Occipital lobe (tissue), 2 donors: ENCODE data around the gene AQP10. TPM values are rescaled to one million over a fixed set of nuclear protein-coding genes. Genes with fewer than 3 reads are reported as not detected.
"Not testable (repeated sequence)": the region's sequence is repeated elsewhere in the genome, so short reads cannot be mapped to it uniquely, and the experiment has no call there.

Experiments
- DNase-seq: peaks from one replicate; lab custom pipeline; 2025; lab: John Stamatoyannopoulos, UW
- total RNA-seq: library from RNA; depleted of rRNA; stranded (reverse); fragments of >200 nt; gene quantifications from one replicate; pipeline ENCODE4 v1.2.3, GENCODE V29; 2014

The AQP10 gene
- total RNA-seq, 1 donor from 2014 or later = not detected

DNA sequence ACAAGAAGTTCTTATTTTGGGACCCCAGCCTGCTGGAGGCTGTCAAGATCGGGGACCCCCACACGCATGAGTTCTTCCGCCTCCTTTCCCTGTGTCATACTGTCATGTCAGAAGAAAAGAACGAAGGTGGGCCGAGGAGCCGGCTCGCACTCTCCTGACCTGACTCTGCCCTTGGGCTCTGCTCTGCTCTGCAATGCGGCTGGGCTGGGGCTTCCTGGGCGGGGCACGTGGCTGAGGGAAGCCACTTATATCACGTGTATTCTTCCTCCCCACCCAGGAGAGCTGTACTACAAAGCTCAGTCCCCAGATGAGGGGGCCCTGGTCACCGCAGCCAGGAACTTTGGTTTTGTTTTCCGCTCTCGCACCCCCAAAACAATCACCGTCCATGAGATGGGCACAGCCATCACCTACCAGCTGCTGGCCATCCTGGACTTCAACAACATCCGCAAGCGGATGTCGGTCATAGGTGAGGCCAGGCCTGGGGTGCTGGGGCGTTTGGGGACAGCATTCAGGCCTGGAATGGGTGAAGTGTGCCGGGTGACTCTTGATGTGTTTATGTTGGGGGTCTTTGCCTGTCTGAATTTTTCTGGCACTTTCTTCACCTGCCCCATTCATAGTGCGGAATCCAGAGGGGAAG lies 22.1 kb downstream of the AQP10 start:
- no peak for DNase-seq

DNA sequence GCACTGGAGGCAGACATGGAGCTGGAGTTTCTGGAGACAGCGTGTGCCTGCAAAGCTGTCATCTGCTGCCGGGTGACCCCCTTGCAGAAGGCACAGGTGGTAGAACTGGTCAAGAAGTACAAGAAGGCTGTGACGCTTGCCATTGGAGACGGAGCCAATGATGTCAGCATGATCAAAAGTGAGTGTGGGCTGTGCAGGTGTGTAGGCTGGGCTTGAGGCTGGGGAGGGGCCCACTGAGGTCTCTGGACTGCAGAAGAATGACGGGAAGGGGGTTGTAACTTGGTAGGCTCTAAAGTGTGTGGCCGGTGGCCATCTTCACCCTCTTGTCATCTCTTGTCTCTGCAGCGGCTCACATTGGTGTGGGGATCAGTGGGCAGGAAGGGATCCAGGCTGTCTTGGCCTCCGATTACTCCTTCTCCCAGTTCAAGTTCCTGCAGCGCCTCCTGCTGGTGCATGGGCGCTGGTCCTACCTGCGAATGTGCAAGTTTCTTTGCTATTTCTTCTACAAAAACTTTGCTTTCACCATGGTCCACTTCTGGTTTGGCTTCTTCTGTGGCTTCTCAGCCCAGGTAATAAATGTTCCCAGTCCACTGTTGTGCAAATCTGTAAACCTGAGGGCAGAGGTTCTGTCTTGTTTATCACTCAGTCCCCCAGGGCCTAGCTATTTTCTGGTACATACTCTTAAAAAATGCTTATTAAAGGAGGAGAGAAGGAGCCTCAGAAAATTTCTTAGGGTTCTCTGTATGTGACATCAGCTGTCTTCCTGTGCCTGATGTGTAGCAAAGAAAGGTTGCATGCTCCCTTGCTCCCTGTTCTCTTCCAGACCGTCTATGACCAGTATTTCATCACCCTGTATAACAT lies 24.3 kb downstream of the AQP10 start:
- DNase-seq = no peak

GRCh38 chr1:154346276-154346917 lies 25.5 kb downstream of the AQP10 start:
- DNase-seq = no peak

DNA sequence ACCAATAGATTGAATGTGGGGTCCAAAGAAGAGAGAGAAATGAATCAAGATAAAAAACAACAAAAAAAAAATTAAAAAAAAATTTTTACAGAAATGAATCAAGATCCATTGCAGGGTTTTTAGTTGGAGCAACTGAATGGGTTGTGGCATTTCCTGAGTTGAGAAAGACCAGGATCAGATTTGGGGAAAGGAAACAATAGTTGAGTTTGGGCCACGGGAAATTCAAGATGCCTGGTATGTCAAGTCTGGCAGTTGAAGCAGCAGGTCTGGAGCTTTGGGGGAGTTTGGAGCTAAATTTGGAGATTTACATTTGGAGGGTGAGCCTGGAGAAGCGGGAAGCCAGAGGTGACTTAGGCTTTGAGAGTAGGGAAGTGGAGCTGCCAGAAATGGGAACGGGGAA lies 27.1 kb downstream of the AQP10 start:
- no peak for DNase-seq

- DNase-seq = no peak
Measured at GRCh38 chr1:154348429-154349076, 27.7 kb downstream of the AQP10 start.

GRCh38 chr1:154349121-154349520 lies 28.2 kb downstream of the AQP10 start:
- DNase-seq = no peak

DNA sequence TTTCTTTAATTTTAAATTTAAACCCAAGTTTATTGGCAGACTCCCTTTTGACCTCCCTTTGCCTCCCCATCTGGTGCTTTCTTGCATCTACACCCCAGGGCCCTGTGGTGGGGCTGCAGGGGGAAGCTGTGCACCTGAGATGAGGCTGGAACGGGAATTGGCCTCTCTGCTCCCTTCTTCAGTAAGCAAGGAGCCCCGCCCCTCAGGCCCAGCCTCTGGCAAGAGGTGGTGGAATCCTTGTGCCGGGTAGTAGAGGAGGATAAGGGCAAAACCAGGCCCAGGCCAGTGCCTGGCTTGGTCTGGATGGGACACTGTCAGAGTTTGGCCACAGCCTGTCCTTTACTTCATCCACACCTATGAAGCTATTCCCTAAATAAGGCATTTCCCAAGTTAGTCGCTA lies 29.5 kb downstream of the AQP10 start:
- no peak for DNase-seq

GRCh38 chr1:154351363-154352068 lies 30.6 kb downstream of the AQP10 start:
- no peak for DNase-seq

DNA sequence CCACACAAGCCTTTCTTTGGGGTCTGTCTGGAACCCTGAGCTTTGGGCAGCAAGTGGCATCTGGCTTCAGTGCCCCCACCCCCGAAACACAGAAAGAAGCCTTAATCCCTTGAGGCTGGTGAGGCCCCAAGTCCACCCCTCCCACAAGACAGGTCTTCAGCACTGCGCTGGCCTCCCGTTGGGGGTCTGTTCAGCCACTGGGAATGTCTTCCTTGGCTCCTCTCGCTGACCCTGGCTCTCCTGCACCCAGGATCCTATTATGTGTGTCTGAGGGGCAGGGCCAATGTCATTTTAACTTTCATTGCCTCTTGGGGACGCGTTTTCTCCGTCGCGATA lies 31.3 kb downstream of the AQP10 start:
- no peak for DNase-seq

DNA sequence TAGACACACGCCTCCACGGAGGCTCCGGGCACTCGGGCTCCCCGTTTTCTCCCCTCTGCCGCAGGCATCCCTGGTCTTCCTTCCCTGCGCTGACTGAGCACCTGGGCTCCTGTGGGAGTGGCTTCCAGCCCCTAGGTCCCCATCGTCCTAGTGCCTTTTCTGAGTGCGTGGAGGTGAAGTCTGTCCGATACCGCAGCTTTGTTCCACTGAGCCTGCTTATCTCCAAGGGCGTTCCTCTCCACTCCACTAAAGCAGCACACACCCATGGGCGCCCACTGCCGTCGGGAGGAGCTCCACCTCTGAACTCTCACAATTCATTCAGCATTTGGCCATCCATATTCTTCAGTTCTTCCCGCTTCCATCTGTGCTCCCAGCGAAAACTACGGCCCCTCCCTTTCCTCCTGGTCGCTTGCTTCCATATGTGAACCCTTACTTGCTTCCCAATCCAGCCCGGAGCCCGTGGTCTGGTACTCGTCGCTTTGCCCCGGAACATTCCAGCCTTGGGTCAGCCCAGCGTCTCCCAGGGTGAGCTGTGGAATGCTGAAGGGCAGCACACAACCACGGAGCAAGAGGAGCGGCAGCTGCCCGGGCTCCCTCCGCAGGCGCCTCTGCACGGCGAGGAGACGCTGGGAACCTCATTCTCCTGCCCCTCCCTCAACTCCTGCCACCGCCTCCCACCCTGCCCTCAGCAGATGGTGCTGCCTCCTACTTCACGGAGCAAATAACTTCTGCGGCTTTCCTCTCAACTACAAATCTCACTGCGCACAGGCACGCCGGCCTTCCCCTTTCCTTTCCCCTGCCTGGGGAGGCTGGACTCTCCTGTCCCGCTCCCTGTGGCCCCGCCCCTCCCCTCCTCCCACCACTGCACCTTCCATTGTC lies 31.9 kb downstream of the AQP10 start:
- peak; percentile 41 for DNase-seq

GRCh38 chr1:154353460-154353904 lies 32.6 kb downstream of the AQP10 start:
- no peak for DNase-seq

GRCh38 chr1:154353966-154354365 lies 33.1 kb downstream of the AQP10 start:
- DNase-seq = no peak

DNA sequence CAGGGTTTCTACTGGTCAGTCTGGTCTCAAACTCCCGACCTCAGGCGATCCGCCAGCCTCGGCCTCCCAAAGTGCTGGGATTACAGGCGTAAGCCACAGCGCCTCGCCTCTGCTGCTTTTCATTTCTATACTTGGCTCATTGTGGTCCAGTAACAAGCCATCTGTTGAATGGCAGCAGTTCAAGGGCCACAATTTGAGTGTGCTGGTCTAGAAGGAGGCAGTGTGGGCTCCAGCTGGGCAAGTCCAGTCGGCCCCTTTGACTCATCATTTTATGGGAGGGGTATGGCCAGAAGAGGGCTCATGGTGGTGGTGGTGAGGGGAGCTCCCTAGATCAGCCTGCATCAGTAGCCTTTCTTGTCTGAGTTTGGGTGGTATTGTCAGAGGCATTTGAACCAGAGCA lies 37.6 kb downstream of the AQP10 start:
- no peak for DNase-seq

GRCh38 chr1:154360288-154360687 lies 39.4 kb downstream of the AQP10 start:
- no peak for DNase-seq

DNA sequence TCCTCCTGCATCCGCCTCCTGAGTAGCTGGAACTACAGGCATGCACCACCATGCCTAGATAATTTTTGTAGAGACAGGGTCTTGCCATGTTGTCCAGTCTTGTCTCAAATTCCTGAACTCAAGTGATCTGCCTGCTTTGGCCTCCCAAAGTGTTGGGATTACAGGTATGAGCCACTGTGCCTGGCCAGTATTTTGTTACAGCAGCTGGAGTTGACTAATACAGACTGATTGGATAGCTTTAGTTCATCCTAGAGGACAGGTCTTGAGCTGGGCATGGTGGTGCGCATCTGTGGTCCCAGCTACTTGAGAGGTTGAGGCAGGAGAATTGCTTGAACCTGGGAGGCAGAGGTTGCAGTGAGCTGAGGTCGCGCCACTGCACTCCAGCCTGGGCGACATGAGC lies 40.0 kb downstream of the AQP10 start:
- not testable (repeated sequence) for DNase-seq

DNA sequence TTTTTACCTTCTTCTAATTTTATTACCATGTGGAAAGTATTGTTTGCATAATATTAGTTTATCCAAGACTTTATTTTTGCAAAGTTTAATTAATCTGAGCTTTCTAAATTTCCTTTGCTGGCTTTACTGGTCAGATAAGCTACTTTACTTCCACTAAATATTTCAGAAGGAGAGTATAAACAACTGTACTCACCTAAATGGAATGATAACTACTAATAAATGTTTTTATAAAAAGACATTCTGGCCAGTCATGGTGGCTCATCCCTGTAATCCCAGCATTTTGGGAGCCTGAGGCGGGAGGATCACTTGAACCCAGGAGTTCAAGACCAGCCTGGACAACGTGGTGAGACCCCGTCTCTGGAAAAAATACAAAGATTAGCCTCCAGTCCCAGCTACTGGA lies 40.5 kb downstream of the AQP10 start:
- DNase-seq = no peak

DNA sequence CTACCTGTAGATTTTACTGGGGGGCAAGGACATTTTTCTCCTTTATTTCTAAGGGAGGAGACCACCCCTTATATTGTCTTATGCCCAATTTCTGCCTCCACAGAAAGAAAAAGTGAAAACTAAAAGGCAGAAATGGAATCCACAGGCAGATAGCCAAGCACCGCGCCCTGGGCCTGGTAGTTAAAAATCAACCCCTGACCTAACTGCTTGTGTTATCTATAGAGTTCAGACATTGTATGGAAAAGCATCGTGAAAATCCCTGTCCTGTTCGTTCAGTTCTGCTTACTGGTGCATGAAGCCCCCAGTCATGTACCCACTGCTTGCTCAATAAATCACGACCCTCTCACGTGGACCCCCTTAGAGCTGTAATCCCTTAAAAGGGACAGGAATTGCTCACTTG lies 50.5 kb downstream of the AQP10 start:
- DNase-seq = no peak

DNA sequence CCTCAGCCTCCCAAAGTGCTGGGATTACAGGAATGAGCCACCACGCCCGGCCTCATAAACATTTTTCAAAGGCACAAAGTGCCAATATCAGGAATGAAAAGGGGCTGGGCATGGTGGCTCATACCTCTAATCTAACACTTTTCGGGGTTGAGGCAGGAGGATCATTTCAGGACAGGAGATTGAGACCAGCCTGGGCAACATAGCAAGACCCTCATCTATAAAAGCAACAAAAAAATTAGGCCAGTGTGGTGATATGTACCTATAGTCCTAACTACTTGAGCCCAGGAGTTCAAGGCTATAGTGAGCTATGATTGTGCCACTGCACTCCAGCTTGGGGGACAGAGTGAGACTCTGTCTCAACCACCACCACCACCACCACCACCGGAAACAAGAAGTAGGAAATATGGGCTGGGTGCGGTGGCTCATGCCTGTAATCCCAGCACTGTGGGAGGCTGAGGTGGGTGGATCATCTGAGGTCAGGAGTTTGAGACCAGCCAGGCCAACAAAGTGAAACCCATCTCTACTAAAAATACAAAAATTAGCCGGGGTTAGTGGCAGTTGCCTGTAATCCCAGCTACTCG lies 53.0 kb downstream of the AQP10 start:
- DNase-seq = not testable (repeated sequence)
